Liver (tissue), 9 donors: ENCODE measurements around the gene SORBS2. TPM values are rescaled to one million over a fixed set of nuclear protein-coding genes. Genes with fewer than 3 reads are reported as not detected.

ENCODE experiments used
- DNase-seq: peaks from one replicate; pipeline ENCODE4 v3.0.0-alpha.2; 2017; ENCODE audit warnings: low spot score
- H3K27ac ChIP-seq, 2 donors: one replicate each; pipeline ENCODE4 v1.7.0; 2013; ENCODE audit warnings: inconsistent platforms in 2 of 2, low read length in 2 of 2, control low read depth in 1 of 2, low read depth in 1 of 2, mild to moderate bottlenecking in 1 of 2
- H3K27me3 ChIP-seq, 4 donors: one replicate each; pipeline versions ENCODE4 v1.6.1 to v1.7.0; 2013; ENCODE audit warnings: low read length in 3 of 4, inconsistent platforms in 1 of 4, mild to moderate bottlenecking in 1 of 4, moderate library complexity in 1 of 4; ENCODE audit not compliant: control insufficient read depth in 4 of 4, insufficient read depth in 4 of 4
- H3K36me3 ChIP-seq, 4 donors: one replicate each; pipeline versions ENCODE4 v1.6.1 to v1.7.0; 2013; ENCODE audit warnings: low read length in 3 of 4, mild to moderate bottlenecking in 3 of 4, low read depth in 1 of 4, moderate library complexity in 1 of 4; ENCODE audit not compliant: control insufficient read depth in 4 of 4, insufficient read depth in 3 of 4
- H3K4me1 ChIP-seq, 4 donors: one replicate each; pipeline versions ENCODE4 v1.6.1 to v1.7.0; 2013; ENCODE audit warnings: low read length in 3 of 4, mild to moderate bottlenecking in 3 of 4, moderate library complexity in 1 of 4; ENCODE audit not compliant: control insufficient read depth in 4 of 4, insufficient read depth in 4 of 4
- H3K4me3 ChIP-seq, 3 donors: one replicate each; pipeline versions ENCODE4 v1.6.1 to v1.7.0; 2013; ENCODE audit warnings: low read length in 3 of 3, control low read depth in 1 of 3, low read depth in 1 of 3, mild to moderate bottlenecking in 1 of 3
- H3K9ac ChIP-seq, 2 donors: one replicate each; pipeline ENCODE4 v1.7.0; 2013; ENCODE audit warnings: low read length in 2 of 2, mild to moderate bottlenecking in 2 of 2, moderate library complexity in 2 of 2, control low read depth in 1 of 2, low read depth in 1 of 2
- H3K9me3 ChIP-seq, 4 donors: one replicate each; pipeline versions ENCODE4 v1.6.1 to v1.7.0; 2013; ENCODE audit warnings: low read length in 3 of 4; ENCODE audit not compliant: control insufficient read depth in 4 of 4
- EGR1 ChIP-seq, 2 donors: IDR thresholded peaks; 2 replicates each; pipeline ENCODE4 v1.6.1; 2016 to 2018; ENCODE audit warnings: antibody characterized with exemption in 2 of 2, low read depth in 2 of 2
- FOXA1 ChIP-seq: IDR thresholded peaks from 2 replicates; pipeline ENCODE4 v1.6.1; 2016; ENCODE audit warnings: antibody characterized with exemption
- FOXA2 ChIP-seq: IDR thresholded peaks from 2 replicates; pipeline ENCODE4 v1.6.1; 2016; ENCODE audit warnings: antibody characterized with exemption
- GABPA ChIP-seq, 2 donors: IDR thresholded peaks in 1 of 2; conservative IDR thresholded peaks in 1 of 2; 2 replicates each; pipeline ENCODE4 v1.6.1; 2016; ENCODE audit warnings: antibody characterized with exemption in 2 of 2, mild to moderate bottlenecking in 1 of 2, moderate library complexity in 1 of 2
- HNF4A ChIP-seq, 2 donors: conservative IDR thresholded peaks; 2 replicates each; pipeline ENCODE4 v1.6.1; 2016; ENCODE audit warnings: antibody characterized with exemption in 2 of 2, mild to moderate bottlenecking in 2 of 2
- HNF4G ChIP-seq: IDR thresholded peaks from 2 replicates; pipeline ENCODE4 v1.6.1; 2016; ENCODE audit warnings: antibody characterized with exemption
- JUND ChIP-seq, 2 donors: IDR thresholded peaks; 2 replicates each; pipeline ENCODE4 v1.6.1; 2016; ENCODE audit warnings: antibody characterized with exemption in 2 of 2
- NR2F2 ChIP-seq: IDR thresholded peaks from 2 replicates; pipeline ENCODE4 v1.6.1; 2016; ENCODE audit warnings: antibody characterized with exemption
- RAD21 ChIP-seq, 2 donors: IDR thresholded peaks; 2 replicates each; pipeline ENCODE4 v1.6.1; 2016; ENCODE audit warnings: antibody characterized with exemption in 2 of 2, mild to moderate bottlenecking in 2 of 2
- RXRA ChIP-seq, 2 donors: IDR thresholded peaks; 2 replicates each; pipeline ENCODE4 v1.6.1; 2017 to 2018; ENCODE audit warnings: antibody characterized with exemption in 2 of 2, mild to moderate bottlenecking in 1 of 2
- SP1 ChIP-seq: IDR thresholded peaks from 2 replicates; pipeline ENCODE4 v1.6.1; 2018; ENCODE audit warnings: antibody characterized with exemption, mild to moderate bottlenecking
- TAF1 ChIP-seq: conservative IDR thresholded peaks from 2 replicates; pipeline ENCODE4 v1.6.1; 2016; ENCODE audit warnings: antibody characterized with exemption, mild to moderate bottlenecking
- YY1 ChIP-seq: IDR thresholded peaks from 2 replicates; pipeline ENCODE4 v1.6.1; 2016; ENCODE audit warnings: antibody characterized with exemption, mild to moderate bottlenecking
- WGBS: extraction: QIAGEN DNeasy Blood & Tissue Kit; methylation state at CpG from one replicate; pipeline ENCODE4 v1.1.7; 2013; 5-methylcytosine and 5-hydroxymethylcytosine counted together
- polyA plus RNA-seq, 2 donors: library from polyadenylated mRNA; stranded (reverse) in 1 of 2; unstranded in 1 of 2; fragments of 200-250 nt in 1 of 2; fragments of >200 nt in 1 of 2; fragmentation: Nextera tagmentation in 1 of 2; extraction: Ambion mirVana in 1 of 2; gene quantifications; one replicate each; pipeline versions ENCODE4 v1.2.1 to v1.2.3, GENCODE V29; 2013 to 2015
- total RNA-seq, 2 donors: library from RNA; depleted of rRNA; stranded (reverse); fragments of >200 nt; gene quantifications; one replicate each; pipeline ENCODE4 v1.2.3, GENCODE V29; 2014
- TF ChIP-seq, protein P1 (sequence below): IDR thresholded peaks from 2 replicates; pipeline ENCODE4 v1.6.1; 2016; ENCODE audit warnings: antibody characterized with exemption
- TF ChIP-seq, protein P2 (sequence below): IDR thresholded peaks from 2 replicates; pipeline ENCODE4 v1.6.1; 2016; ENCODE audit warnings: antibody characterized with exemption
- TF ChIP-seq, protein P3 (sequence below): IDR thresholded peaks from 2 replicates; pipeline ENCODE4 v1.6.1; 2016; ENCODE audit warnings: antibody characterized with exemption
- TF ChIP-seq, protein P4 (sequence below): fragments of 150-350 bp; IDR thresholded peaks from 2 replicates; pipeline ENCODE4 v1.5.1; 2017; ENCODE audit warnings: improper control_type of control experiment, low read depth, low read length; ENCODE audit not compliant: missing input control
- TF ChIP-seq, protein P5 (sequence below): IDR thresholded peaks from 2 replicates; pipeline ENCODE4 v1.6.1; 2016; ENCODE audit warnings: antibody characterized with exemption, mild to moderate bottlenecking
- donor health status: healthy.
- donor health status: healthy.
- donor health status: healthy.
- donor health status: healthy.
- donor health status: healthy.

Gene SORBS2
- total and polyA plus RNA-seq, 4 donors: 23.3 to 136 (median 59.6) TPM

DNA sequence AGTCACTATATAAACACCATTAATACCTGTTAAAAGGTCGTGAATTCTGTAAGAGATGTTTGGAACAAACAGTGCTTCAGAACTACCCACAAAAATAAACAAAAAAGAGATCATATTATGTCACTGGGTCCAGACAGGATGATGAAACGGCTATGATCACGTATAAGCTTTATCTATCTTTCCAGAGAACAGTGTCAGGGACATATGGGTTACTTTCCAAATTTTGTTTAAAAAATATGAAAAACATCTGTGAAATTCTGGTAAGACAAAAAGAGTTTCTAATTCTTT lies 90.0 kb downstream of the SORBS2 start:
- Histone ChIP-seq H3K36me3 (no peaks in the 10 kb centered on the region), H3K27me3 (no peaks in the 10 kb centered on the region), H3K27ac (peak overlapping the region; percentile 89 to 94), H3K4me1 (peaks cover 9 to 77% (median 37%) of the 10 kb centered on the region in 4 donors), H3K9me3 (no peaks in the 10 kb centered on the region), H3K4me3 (no peak overlapping the region), H3K9ac (peak overlapping the region in 1 of 2 donors; percentile 91)
- TF ChIP-seq FOXA1 (peak; percentile 54), YY1 (peak; percentile 72), EGR1 (IDR thresholded peaks at IDR 0.05; ENCODE audit: low read depth in 2 of 2) (no peak), TAF1 (no peak), RXRA (IDR thresholded peaks at IDR 0.05) (peak; percentile 78 to 93), HNF4G (no peak), JUND (IDR thresholded peaks at IDR 0.05) (peak; percentile 67 to 77), NR2F2 (peak; percentile 30), RAD21 (IDR thresholded peaks at IDR 0.05) (peak; percentile 48 to 52), GABPA (IDR thresholded peaks at IDR 0.05 in 1 of 2, conservative IDR thresholded peaks at IDR 0.05 in 1 of 2) (no peak), SP1 (peak; percentile 91), FOXA2 (peak; percentile 87), HNF4A (conservative IDR thresholded peaks at IDR 0.05) (peak; percentile 85 to 91)
- TF ChIP-seq, protein P1, sequence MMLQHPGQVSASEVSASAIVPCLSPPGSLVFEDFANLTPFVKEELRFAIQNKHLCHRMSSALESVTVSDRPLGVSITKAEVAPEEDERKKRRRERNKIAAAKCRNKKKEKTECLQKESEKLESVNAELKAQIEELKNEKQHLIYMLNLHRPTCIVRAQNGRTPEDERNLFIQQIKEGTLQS: peak; percentile 93
- TF ChIP-seq, protein P2, sequence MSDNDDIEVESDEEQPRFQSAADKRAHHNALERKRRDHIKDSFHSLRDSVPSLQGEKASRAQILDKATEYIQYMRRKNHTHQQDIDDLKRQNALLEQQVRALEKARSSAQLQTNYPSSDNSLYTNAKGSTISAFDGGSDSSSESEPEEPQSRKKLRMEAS: peak; percentile 62
- TF ChIP-seq, protein P3, sequence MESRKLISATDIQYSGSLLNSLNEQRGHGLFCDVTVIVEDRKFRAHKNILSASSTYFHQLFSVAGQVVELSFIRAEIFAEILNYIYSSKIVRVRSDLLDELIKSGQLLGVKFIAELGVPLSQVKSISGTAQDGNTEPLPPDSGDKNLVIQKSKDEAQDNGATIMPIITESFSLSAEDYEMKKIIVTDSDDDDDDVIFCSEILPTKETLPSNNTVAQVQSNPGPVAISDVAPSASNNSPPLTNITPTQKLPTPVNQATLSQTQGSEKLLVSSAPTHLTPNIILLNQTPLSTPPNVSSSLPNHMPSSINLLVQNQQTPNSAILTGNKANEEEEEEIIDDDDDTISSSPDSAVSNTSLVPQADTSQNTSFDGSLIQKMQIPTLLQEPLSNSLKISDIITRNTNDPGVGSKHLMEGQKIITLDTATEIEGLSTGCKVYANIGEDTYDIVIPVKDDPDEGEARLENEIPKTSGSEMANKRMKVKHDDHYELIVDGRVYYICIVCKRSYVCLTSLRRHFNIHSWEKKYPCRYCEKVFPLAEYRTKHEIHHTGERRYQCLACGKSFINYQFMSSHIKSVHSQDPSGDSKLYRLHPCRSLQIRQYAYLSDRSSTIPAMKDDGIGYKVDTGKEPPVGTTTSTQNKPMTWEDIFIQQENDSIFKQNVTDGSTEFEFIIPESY: peak; percentile 80
- TF ChIP-seq, protein P4, sequence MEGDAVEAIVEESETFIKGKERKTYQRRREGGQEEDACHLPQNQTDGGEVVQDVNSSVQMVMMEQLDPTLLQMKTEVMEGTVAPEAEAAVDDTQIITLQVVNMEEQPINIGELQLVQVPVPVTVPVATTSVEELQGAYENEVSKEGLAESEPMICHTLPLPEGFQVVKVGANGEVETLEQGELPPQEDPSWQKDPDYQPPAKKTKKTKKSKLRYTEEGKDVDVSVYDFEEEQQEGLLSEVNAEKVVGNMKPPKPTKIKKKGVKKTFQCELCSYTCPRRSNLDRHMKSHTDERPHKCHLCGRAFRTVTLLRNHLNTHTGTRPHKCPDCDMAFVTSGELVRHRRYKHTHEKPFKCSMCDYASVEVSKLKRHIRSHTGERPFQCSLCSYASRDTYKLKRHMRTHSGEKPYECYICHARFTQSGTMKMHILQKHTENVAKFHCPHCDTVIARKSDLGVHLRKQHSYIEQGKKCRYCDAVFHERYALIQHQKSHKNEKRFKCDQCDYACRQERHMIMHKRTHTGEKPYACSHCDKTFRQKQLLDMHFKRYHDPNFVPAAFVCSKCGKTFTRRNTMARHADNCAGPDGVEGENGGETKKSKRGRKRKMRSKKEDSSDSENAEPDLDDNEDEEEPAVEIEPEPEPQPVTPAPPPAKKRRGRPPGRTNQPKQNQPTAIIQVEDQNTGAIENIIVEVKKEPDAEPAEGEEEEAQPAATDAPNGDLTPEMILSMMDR: no peak
- TF ChIP-seq, protein P5, sequence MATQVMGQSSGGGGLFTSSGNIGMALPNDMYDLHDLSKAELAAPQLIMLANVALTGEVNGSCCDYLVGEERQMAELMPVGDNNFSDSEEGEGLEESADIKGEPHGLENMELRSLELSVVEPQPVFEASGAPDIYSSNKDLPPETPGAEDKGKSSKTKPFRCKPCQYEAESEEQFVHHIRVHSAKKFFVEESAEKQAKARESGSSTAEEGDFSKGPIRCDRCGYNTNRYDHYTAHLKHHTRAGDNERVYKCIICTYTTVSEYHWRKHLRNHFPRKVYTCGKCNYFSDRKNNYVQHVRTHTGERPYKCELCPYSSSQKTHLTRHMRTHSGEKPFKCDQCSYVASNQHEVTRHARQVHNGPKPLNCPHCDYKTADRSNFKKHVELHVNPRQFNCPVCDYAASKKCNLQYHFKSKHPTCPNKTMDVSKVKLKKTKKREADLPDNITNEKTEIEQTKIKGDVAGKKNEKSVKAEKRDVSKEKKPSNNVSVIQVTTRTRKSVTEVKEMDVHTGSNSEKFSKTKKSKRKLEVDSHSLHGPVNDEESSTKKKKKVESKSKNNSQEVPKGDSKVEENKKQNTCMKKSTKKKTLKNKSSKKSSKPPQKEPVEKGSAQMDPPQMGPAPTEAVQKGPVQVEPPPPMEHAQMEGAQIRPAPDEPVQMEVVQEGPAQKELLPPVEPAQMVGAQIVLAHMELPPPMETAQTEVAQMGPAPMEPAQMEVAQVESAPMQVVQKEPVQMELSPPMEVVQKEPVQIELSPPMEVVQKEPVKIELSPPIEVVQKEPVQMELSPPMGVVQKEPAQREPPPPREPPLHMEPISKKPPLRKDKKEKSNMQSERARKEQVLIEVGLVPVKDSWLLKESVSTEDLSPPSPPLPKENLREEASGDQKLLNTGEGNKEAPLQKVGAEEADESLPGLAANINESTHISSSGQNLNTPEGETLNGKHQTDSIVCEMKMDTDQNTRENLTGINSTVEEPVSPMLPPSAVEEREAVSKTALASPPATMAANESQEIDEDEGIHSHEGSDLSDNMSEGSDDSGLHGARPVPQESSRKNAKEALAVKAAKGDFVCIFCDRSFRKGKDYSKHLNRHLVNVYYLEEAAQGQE: peak; percentile 65
- DNase-seq: no peak
- 23% methylated on average over 3 of the region's 3 CpGs for WGBS
